ENCODE measurements around the gene P2RY14.

DNA sequence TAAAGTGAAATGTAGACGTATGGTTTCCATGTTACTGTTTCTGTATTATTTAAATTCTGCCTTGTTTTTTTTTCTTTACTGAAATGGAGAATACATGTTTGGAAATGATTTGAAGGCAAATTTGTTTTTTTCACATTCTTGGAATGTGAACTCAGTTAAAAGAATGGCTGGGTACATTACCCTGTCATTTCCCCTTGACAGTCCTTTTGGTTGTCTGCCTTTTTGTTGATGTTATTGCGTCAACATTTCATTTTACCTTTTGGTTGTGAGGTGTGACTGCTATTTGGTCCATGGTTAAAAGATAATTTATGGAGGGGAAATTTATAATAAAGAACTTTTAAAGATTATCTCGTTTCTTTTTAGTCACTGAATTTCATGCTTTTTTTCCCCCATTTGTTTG lies 72.1 kb downstream of the P2RY14 start:
- TF ChIP-seq POLR2A (IDR thresholded peaks at IDR 0.05; ENCODE audit: insufficient read depth in 1 of 2, low read depth in 2 of 2, low read length in 2 of 2) (no peak), JUN (CRISPR knock-in tag; IDR thresholded peaks at IDR 0.05) (no peak), ZNF577 (CRISPR knock-in tag; IDR thresholded peaks at IDR 0.05; ENCODE audit: borderline replicate concordance, low read depth) (no peak)

All from HepG2 (cell line).